NCI-H1092 (cell line): ENCODE measurements around the gene GPNMB.
"Not testable (repeated sequence)": the region's sequence is repeated elsewhere in the genome, so short reads cannot be mapped to it uniquely, and the experiment has no call there.

ENCODE experiments used
- DNase-seq: peaks from one replicate; lab custom pipeline; 2025; lab: John Stamatoyannopoulos, UW

The GPNMB gene

GRCh38 chr7:23306936-23307521, 60.5 kb downstream of the GPNMB start:
- no peak for DNase-seq

GRCh38 chr7:23308754-23309153, 62.2 kb downstream of the GPNMB start:
- no peak for DNase-seq

GRCh38 chr7:23312141-23312540, 65.6 kb downstream of the GPNMB start:
- not testable (repeated sequence) for DNase-seq

- DNase-seq: no peak
These were observed 68.8 kb downstream of the GPNMB start for GRCh38 chr7:23315366-23315765.
